K562 (cell line): Measurements from ENCODE around the gene MDK. TPM values are rescaled to one million over a fixed set of nuclear protein-coding genes. Genes with fewer than 3 reads are reported as not detected.

Source experiments
- E2F3 ChIP-seq: fragments of 250-450 bp; sonication (Bioruptor Pico); IDR thresholded peaks from 2 replicates; pipeline ENCODE4 v1.4.0; 2020; ENCODE audit warnings: mild to moderate bottlenecking
- ELF4 ChIP-seq: fragments of 450-650 bp; formaldehyde crosslinking; IDR thresholded peaks from 2 replicates; pipeline ENCODE4 v1.4.0; 2022; ENCODE audit warnings: missing genetic modification characterization
- FOXA1 ChIP-seq: fragments of 450-650 bp; IDR thresholded peaks from 2 replicates; pipeline ENCODE4 v1.6.1; 2016; ENCODE audit warnings: mild to moderate bottlenecking, borderline replicate concordance
- FOXP4 ChIP-seq: sonication (generic); formaldehyde crosslinking; IDR thresholded peaks from 2 replicates; pipeline ENCODE4 v1.8.0; 2022; ENCODE audit warnings: mild to moderate bottlenecking, missing genetic modification reagents, borderline replicate concordance
- HDAC1 ChIP-seq, 2 experiments: fragments of 450-650 bp; IDR thresholded peaks; 2 replicates each; pipeline ENCODE4 v1.6.1; 2016 to 2017; ENCODE audit warnings: inconsistent platforms in 1 of 2, mild to moderate bottlenecking in 1 of 2, moderate library complexity in 1 of 2
- HDAC2 ChIP-seq: fragments of 450-650 bp; IDR thresholded peaks from 2 replicates; pipeline ENCODE4 v1.6.1; 2016; ENCODE audit warnings: mild to moderate bottlenecking
- KAT7 ChIP-seq: sonication (generic); formaldehyde crosslinking; IDR thresholded peaks from 2 replicates; pipeline ENCODE4 v1.8.0; 2022; ENCODE audit warnings: missing genetic modification reagents, mild to moderate bottlenecking, borderline replicate concordance
- KDM4B ChIP-seq, 2 experiments: fragments of 450-650 bp in 1 of 2; sonication (generic) in 1 of 2; IDR thresholded peaks; 2 replicates each; pipeline ENCODE4 v1.6.1; 2016 to 2017; ENCODE audit warnings: borderline replicate concordance in 2 of 2, antibody characterized with exemption in 1 of 2, low read depth in 1 of 2, mild to moderate bottlenecking in 1 of 2
- KLF16 ChIP-seq: IDR thresholded peaks from 2 replicates; pipeline ENCODE4 v1.6.1; 2016; ENCODE audit warnings: antibody characterized with exemption
- NCOA4 ChIP-seq: fragments of 450-650 bp; IDR thresholded peaks from 2 replicates; pipeline ENCODE4 v1.6.1; 2018; ENCODE audit warnings: mild to moderate bottlenecking; ENCODE audit not compliant: partially characterized antibody
- POLR2A ChIP-seq: fragments of 450-650 bp; conservative IDR thresholded peaks from 2 replicates; pipeline ENCODE4 v1.6.1; 2016
- RBM14 ChIP-seq: fragments of 200-400 bp; formaldehyde crosslinking; IDR thresholded peaks from 2 replicates; pipeline ENCODE4 v1.6.1; 2018; ENCODE audit warnings: low read depth, mild to moderate bottlenecking, low read length, moderate library complexity, borderline replicate concordance; ENCODE audit not compliant: insufficient read depth
- RBM15 ChIP-seq: fragments of 200-400 bp; formaldehyde crosslinking; IDR thresholded peaks from 2 replicates; pipeline ENCODE4 v1.6.1; 2018; ENCODE audit warnings: mild to moderate bottlenecking, low read length, moderate library complexity; ENCODE audit not compliant: insufficient read depth
- RCOR1 ChIP-seq, 2 experiments: IDR thresholded peaks; 2 replicates each; pipeline ENCODE4 v1.6.1; 2012; ENCODE audit warnings: low read depth in 2 of 2, low read length in 2 of 2, borderline replicate concordance in 1 of 2, improper control_type of control experiment in 1 of 2
- SMARCA4 ChIP-seq: fragments of 450-650 bp; IDR thresholded peaks from 2 replicates; pipeline ENCODE4 v1.6.1; 2016
- ZKSCAN3 ChIP-seq: fragments of 250-450 bp; sonication (Bioruptor Pico); IDR thresholded peaks from 2 replicates; pipeline ENCODE4 v1.4.0; 2020
- ZNF146 ChIP-seq: IDR thresholded peaks from one replicate; pipeline ENCODE4 v1.6.1; 2018; ENCODE audit warnings: missing compliant biosample characterization; ENCODE audit not compliant: unreplicated experiment
- ZNF24 ChIP-seq: fragments of 450-650 bp; IDR thresholded peaks from 2 replicates; pipeline ENCODE4 v1.6.1; 2016
- ZNF444 ChIP-seq: fragments of 250-450 bp; sonication (Bioruptor Pico); IDR thresholded peaks from 2 replicates; pipeline ENCODE4 v1.4.0; 2020; ENCODE audit warnings: mild to moderate bottlenecking, moderate library complexity
- ZNF830 ChIP-seq: fragments of 250-450 bp; sonication (Bioruptor Pico); IDR thresholded peaks from 2 replicates; pipeline ENCODE4 v1.5.0; 2021; ENCODE audit warnings: mild to moderate bottlenecking
- polyA plus RNA-seq, 8 experiments: library from polyadenylated mRNA; depleted of rRNA in 4 of 8; stranded (reverse) in 5 of 8; unstranded in 3 of 8; fragments of >200 nt; fragmentation: Nextera tagmentation in 2 of 8; fragmentation: Illumina TruSeq in 1 of 8; extraction: Ambion mirVana in 2 of 8; extraction: Trizol in 1 of 8; gene quantifications; 2 replicates each; pipeline versions ENCODE4 v1.2.1 to v1.2.3, GENCODE V29; 2011 to 2014; ENCODE audit warnings: inconsistent platforms in 1 of 8, missing spikeins in 1 of 8
- total RNA-seq, 7 experiments: library from RNA; depleted of rRNA in 6 of 7; stranded (reverse); fragments of >200 nt in 6 of 7; fragmentation: Illumina TruSeq in 2 of 7; extraction: Trizol in 2 of 7; gene quantifications; 2 replicates each; pipeline versions ENCODE4 v1.2.1 to v1.2.3, GENCODE V29; 2011 to 2021; ENCODE audit warnings: low replicate concordance in 1 of 7
- TF ChIP-seq, protein P1 (sequence below): fragments of 250-450 bp; sonication (Bioruptor Pico); IDR thresholded peaks from 2 replicates; pipeline ENCODE4 v1.8.0; 2022; ENCODE audit warnings: inconsistent platforms
- TF ChIP-seq, protein P2 (sequence below): fragments of 450-650 bp; formaldehyde crosslinking; IDR thresholded peaks from 2 replicates; pipeline ENCODE4 v1.4.0; 2020; ENCODE audit warnings: mild to moderate bottlenecking, moderate library complexity
- TF ChIP-seq, protein P3 (sequence below): fragments of 450-650 bp; formaldehyde crosslinking; IDR thresholded peaks from 2 replicates; pipeline ENCODE4 v1.4.0; 2020; ENCODE audit warnings: mild to moderate bottlenecking, moderate library complexity

The MDK gene
- total and polyA plus RNA-seq, 9 of the 15 experiments (the other 6 are each of a cell fraction or from before 2014, with no cell fraction given), result 20.7 to 700 (median 350) TPM

DNA sequence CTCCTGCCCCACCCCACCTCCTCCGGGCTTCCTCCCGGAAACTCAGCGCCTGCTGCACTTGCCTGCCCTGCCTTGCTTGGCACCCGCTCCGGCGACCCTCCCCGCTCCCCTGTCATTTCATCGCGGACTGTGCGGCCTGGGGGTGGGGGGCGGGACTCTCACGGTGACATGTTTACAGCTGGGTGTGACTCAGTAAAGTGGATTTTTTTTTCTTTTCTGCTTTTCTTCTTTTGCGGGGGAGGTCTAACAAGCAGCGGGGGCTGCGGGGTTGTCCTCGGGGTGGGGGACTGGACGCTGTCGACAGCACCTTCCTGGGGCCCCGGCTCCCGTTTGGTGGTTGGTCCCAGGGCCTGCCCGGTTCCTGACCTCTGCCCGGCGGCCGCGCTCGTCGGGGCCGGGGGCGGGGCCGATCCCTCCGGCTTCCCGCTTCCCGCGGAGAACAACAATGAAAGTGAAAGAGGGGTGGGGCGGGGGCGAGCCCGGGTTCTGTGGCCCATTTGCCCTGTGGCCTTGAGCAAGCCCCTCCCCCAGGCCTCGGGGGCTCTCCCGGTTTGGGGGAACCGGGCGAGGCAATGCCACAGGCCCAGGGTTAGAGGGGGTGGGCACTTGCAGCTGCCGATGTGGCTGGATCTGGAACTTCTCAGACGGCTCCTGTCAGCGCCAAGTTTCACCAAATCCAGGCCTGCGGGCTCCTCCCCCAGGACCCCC lies 975 bp upstream of the MDK start (continued):
- TF ChIP-seq RCOR1 (IDR thresholded peaks at IDR 0.05; ENCODE audit: borderline replicate concordance in 1 of 2, low read depth in 2 of 2, low read length in 2 of 2) (0 out of 4 replicates have a peak, but pooled peaks of 1 of the 2 experiments have one; percentile 2), POLR2A (peak; percentile 66), NCOA4 (no peak), KDM4B (IDR thresholded peaks at IDR 0.05; ENCODE audit: borderline replicate concordance in 2 of 2, low read depth in 1 of 2) (0 out of 4 replicates have a peak, but pooled peaks of 1 of the 2 experiments have one; percentile 51), ZNF24 (no peak), ZNF444 (CRISPR knock-in tag) (no peak), HDAC2 (0 out of 2 replicates have a peak, but pooled peaks have one; percentile 62), ZNF146 (CRISPR knock-in tag) (no peak), KAT7 (CRISPR knock-in tag) (no peak), KLF16 (peak; percentile 58; the same call in 1 of the 2 replicates), ZKSCAN3 (no peak), FOXP4 (no peak), E2F3 (CRISPR knock-in tag) (0 out of 2 replicates have a peak, but pooled peaks have one; percentile 19), ZNF830 (CRISPR knock-in tag) (0 out of 2 replicates have a peak, but pooled peaks have one; percentile 48), FOXA1 (no peak), ELF4 (CRISPR knock-in tag) (no peak), HDAC1 (IDR thresholded peaks at IDR 0.05) (peak in 1 of 2 experiments; percentile 59; a peak in 2 of 4 replicates), RBM14 (no peak), RBM15 (no peak), SMARCA4 (0 out of 2 replicates have a peak, but pooled peaks have one; percentile 52)
- TF ChIP-seq, protein P1, sequence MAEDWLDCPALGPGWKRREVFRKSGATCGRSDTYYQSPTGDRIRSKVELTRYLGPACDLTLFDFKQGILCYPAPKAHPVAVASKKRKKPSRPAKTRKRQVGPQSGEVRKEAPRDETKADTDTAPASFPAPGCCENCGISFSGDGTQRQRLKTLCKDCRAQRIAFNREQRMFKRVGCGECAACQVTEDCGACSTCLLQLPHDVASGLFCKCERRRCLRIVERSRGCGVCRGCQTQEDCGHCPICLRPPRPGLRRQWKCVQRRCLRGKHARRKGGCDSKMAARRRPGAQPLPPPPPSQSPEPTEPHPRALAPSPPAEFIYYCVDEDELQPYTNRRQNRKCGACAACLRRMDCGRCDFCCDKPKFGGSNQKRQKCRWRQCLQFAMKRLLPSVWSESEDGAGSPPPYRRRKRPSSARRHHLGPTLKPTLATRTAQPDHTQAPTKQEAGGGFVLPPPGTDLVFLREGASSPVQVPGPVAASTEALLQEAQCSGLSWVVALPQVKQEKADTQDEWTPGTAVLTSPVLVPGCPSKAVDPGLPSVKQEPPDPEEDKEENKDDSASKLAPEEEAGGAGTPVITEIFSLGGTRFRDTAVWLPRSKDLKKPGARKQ (CRISPR knock-in tag), result no peak
- TF ChIP-seq, protein P2, sequence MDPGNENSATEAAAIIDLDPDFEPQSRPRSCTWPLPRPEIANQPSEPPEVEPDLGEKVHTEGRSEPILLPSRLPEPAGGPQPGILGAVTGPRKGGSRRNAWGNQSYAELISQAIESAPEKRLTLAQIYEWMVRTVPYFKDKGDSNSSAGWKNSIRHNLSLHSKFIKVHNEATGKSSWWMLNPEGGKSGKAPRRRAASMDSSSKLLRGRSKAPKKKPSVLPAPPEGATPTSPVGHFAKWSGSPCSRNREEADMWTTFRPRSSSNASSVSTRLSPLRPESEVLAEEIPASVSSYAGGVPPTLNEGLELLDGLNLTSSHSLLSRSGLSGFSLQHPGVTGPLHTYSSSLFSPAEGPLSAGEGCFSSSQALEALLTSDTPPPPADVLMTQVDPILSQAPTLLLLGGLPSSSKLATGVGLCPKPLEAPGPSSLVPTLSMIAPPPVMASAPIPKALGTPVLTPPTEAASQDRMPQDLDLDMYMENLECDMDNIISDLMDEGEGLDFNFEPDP (CRISPR knock-in tag), result no peak
- TF ChIP-seq, protein P3, sequence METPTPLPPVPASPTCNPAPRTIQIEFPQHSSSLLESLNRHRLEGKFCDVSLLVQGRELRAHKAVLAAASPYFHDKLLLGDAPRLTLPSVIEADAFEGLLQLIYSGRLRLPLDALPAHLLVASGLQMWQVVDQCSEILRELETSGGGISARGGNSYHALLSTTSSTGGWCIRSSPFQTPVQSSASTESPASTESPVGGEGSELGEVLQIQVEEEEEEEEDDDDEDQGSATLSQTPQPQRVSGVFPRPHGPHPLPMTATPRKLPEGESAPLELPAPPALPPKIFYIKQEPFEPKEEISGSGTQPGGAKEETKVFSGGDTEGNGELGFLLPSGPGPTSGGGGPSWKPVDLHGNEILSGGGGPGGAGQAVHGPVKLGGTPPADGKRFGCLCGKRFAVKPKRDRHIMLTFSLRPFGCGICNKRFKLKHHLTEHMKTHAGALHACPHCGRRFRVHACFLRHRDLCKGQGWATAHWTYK (CRISPR knock-in tag), result peak; percentile 61; the same call in 1 of the 2 replicates
